GM12892 (cell line): ENCODE data around the gene RNF7.

Experiments
- POLR2A ChIP-seq: IDR thresholded peaks from 2 replicates; pipeline ENCODE4 v1.6.1; 2011; ENCODE audit warnings: low read depth, low read length, control low read depth
- POLR2AphosphoS5 ChIP-seq: IDR thresholded peaks from 2 replicates; pipeline ENCODE4 v1.6.1; 2011; ENCODE audit warnings: low read depth, low read length, control low read depth
- TAF1 ChIP-seq: IDR thresholded peaks from 2 replicates; pipeline ENCODE4 v1.6.1; 2011; ENCODE audit warnings: low read depth, mild to moderate bottlenecking, control low read depth, low read length, borderline replicate concordance

GRCh38 chr3:141773676-141774075 lies 35.6 kb downstream of the RNF7 start:
- TF ChIP-seq POLR2A (no peak), TAF1 (no peak), POLR2AphosphoS5 (no peak)
